Cerebellar cortex (tissue), 1 donor: ENCODE results near the gene INPP1.
"Not testable (repeated sequence)": the region's sequence is repeated elsewhere in the genome, so short reads cannot be mapped to it uniquely, and the experiment has no call there.

Source experiments
- DNase-seq: peaks from one replicate; pipeline ENCODE4 v3.0.0-alpha.2; 2015; ENCODE audit warnings: low spot score

The INPP1 gene

DNA sequence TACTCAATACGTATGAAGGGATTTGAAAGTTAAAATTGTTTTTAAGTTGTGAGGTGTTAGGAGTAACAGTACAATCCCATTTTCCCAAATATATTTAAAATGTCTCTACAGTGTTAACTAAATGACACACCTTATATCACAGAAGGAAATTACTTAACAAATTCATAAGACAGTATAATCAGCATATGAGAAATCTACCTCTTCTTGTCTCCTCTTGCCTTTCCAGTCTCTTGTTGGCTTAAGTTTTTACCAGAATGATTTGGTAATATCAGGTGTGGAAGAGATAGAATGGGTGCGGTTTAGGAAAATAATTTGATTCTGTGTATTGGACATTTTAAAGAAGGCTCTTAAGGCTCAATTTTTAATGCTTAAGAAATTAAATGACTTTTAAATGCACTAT lies 9.5 kb upstream of the INPP1 start:
- DNase-seq: no peak

DNA sequence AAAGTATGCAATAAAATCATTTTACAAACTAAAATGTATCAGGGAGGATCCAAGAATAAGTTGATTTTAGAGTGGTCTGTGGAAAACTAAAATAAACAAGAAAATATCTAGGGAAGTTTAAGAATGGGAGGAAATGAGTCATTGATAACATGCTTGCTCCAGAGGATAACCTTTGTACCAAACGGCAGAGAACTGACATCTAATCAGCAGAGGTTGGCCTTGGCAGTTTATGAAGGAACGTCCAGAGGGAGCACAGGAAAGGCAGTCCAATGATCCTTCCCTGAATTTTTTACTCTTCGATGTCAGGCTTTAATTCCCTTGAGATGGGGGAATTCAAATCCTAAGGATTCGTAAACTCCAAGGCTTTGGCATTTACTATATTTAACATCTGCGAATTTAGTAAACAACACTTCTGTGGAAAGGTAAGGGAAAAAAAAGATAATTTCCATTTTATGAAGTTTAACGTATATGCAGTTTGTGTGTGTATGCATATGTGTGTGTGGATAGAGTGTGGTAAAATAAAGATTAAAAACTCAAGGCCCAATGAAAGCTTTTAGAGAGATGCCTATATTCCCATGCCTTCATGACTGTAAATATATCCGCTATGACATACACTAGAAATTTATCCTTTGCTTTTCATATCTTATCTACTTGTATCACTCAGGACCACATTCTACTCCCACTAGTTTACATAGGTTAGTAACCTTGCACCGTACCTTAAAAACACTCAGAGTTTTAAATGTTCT lies 8.7 kb upstream of the INPP1 start:
- DNase-seq: no peak

DNA sequence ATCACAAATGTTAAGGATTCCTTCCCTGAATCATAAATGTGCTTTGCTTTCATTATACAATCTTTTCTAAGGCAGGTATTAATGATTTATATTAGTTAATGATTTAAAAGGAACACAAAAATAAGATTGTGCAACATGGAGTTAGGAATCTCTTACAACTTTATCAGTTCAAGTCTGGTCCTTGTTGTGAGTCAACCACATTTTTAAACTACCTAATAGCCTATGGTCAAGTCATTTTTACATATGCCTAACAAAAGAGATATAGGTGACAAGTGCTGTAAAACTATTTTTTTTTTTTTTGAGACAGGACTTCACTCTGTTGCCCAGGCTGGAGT lies 8.2 kb upstream of the INPP1 start:
- DNase-seq: no peak

DNA sequence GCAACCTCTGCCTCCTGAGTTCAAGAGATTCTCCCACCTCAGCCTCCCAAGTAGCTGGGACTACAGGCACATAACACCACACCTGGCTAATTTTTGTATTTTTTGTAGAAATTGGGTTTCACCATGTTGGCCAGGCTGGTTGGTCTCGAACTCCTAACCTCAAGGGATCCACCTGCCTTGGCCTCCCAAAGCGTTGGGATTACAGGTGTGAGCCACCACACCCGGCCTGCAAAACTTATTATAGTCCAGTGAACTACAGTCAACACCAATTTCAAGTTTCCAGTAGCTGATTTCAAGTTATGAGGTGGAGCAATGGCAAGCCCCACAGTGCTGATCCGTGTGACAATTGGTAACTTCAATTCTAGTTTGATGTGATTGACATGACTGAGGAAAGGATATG lies 7.8 kb upstream of the INPP1 start:
- not testable (repeated sequence) for DNase-seq

DNA sequence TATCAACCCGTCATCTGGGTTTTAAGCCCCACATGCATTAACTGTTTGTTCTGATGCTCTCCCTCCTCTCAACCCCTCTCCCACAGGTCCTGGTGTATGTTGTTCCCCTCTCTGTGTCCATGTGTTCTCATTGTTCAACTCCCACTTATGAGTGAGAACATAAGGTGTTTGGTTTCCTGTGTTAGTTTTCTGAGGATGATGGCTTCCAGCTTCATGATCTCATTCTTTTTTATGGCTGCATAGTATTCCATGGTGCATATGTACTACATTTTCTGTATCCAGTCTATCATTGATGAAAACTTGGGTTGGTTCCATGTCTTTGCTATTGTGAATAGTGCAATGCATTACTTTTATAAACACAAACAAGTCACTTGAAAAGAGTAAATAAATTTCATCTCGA lies 7.0 kb upstream of the INPP1 start:
- no peak for DNase-seq

DNA sequence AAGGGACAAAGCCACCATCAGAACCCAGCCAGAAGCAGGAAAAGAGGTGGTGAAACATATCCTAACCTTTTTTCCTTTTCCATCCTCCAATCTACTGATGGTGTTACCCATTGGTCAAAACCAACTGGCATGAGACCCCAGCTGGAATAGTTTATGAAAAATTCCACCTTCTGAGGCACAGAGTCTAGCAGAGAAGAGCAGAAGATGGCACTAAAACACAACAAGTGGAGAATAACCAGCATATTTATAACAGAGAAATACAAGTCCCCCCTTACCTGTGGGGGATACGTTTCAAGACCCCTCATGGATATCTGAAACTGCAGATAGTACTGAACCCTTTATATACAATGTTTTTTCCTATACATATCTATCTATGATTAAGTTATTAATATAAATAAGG lies 4.9 kb upstream of the INPP1 start:
- DNase-seq: no peak

DNA sequence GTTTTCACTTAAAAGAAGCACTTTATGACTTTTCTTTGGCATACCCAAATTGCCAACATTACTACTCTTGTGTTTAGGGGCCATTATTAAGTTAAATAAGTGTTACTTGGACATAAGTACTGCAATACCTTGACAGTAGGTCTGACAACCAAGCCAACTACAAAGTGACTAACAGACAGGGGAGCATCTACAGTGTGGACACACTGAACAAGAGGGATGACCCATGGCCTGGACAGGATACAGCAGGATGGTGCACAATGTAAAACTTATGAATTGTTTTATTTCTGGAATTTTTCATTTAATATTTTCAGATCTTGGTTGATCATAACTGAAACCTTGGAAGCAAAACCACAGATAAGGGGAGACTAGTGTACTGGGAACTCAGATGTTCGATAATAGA lies 4.0 kb upstream of the INPP1 start:
- no peak for DNase-seq

DNA sequence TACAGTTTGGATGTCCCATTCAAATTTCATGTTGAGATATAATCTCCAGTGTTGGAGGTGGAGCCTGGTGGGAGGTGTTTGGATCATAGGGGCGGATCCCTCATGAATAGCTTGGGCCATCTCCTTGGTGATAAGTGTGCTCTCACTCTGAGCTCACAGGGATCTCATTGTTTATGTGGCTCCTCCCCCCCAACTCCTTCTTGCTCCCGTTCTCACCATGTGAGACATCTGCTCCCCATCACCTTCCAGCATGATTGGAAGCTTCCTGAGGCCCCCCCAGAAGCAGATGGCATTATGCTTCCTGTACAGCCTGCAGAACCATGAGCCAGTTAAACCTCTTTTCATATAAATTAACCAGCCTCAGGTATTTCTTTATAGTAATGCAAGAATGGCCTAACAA lies 3.0 kb upstream of the INPP1 start:
- DNase-seq: no peak

DNA sequence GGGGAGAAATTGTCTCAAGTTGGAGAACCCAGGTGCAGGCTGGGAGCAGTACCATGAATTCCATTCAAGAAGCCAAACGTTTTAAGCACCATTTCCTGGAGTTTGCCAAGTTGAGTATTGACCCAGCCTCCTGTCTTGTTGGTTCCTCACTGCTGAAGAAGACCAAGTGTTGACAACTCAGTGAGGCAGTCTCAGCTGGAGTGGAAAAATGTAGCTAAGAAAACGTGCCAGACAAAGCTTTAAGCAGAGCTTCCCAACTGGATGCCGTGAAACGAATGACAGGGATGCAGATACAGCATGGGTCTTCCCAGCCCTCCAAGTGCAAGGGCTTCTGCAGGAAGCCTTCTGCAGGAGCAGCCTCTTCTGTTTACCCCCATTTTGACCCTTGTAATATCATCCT lies 778 bp upstream of the INPP1 start:
- DNase-seq: peak; percentile 29

DNA sequence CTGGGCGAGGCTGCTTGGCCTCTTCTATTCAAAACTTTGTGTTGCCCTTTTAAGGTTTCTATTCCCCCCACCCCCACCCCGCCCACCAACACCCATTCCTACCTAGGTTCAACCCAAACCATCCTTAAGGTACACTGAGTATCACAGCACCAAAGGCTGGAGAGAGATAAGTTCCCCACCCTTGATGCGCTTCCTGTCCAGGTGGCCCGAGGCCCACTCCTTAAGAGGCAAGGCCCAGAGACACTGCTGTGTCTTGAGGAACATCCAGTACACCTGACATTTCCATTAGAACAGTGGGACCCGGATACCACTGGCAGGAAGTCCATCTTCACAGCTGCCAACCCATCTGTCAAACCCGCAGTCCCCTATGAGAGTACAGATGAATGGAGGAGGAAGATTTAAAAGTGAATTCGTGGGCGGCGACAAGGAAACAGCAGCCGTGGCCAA lies 277 bp upstream of the INPP1 start:
- DNase-seq: peak; percentile 54

DNA sequence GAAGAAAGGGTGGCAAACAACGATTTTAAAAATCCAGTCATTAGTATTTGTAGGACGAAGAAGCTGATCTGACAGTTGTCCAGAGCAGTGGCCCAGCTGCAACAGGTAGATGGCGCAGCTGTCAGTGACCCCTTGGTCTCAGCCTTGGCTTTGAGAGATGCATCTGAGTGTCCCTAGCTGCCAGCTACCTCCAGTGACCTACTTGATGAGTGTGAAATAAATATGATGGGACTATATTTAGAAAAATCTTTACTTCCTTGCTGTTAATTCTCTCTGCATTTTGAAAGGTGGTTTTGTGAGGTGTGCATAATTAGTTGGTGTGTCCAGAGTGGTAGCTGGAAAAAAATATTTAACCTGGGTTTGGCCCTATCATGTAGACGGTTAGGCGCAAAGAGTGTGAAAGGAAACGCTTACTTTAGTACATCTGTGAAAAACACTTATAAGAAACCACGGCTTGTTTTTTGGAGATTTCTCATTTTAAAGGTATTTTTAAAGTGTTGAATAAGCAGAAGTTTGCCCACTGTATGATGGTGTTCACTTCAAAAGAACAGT lies 963 bp downstream of the INPP1 start:
- DNase-seq: peak; percentile 65

DNA sequence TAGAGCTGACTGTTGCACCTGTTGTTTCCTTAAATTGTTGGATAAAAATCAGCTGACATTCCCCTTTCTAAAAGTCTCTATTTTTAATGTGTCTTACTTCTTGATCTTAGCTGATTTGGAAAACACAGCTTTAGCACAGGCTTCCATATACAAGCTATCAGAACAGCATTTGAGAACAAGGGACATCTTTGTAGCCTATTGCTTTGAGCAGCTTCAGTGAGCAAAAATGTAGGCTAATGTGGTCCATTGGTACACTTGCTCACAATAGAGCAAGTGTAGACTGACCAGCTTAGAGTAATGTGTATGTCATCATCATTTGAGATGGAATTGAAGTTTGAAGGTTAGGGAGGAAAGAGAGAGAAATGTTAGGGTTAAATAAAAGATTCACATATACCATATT lies 7.0 kb downstream of the INPP1 start:
- no peak for DNase-seq

DNA sequence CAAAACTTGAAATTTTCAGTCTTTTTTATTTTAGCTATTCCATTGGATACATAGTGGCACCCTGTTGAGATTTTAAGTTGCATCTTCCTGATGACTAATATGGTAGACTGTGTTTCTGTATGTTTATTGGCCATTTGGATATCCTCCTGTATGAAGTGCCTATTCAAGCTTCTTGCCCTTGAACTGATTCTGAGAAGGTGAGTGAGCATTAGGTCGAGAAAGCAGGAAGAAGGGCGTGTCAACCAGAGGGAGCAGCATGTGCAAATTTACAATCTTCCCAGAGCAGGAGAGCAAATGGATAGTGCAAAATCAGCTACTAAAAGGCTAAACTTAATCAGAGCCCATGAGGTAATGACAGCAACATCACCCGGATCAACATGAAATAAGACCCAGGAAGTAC lies 8.6 kb downstream of the INPP1 start:
- no peak for DNase-seq

DNA sequence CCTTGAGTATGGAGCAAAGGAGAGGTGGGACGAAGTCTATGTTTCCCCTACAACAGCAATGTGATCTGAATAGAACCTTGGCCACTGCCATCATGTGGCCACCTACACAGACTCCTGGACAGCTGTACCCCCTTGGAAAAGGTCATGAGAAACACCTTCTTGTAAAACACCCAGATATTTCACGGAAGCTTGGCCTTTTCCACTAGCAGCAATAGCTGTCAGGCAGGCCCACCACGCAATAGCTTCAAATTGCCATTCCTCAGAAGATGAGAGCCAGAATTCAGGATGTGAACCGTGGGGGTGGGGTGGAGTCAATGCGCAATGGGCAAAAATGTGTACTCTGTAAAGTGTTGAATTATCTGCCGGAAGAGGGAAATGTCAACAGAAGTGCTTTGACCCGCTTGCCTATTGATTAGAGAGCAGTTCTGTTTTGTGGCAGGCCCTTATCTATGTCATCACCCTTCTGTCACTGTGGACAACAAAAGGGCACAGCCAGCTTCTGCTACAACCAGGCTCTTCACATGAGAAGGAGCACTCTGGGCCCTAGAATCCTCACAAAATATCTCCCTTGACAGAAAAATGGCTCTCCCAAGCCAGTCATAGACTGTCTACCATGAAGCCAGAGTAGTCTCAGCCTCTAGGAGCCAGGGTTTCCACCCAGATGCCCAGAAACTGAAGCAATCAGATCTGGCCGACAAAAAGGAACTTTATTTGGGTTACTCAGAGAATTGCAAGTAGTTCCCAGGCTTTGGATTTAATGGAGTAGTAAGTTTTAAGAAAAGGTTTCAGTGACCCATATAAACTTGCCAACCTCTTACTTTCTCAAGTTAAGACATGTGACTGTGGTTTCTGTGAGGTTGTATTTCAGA lies 9.5 kb downstream of the INPP1 start:
- no peak for DNase-seq

DNA sequence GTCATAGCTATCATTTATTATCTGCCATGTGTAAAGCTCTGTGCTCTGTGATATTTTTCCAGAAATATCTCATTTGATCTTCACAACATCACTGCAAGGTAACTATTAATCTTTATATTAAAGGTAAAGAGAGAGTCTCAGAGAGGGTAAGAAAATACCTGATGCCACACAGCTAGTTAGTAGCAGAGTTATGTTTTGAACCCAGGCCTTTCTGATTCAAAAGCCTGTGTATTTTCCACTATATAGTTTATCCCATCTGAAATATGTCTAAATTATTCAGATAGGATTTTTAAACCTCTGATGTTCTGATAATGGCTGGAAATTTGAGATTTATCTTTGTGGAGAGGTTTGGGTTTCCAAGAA lies 10.1 kb downstream of the INPP1 start:
- DNase-seq: no peak

DNA sequence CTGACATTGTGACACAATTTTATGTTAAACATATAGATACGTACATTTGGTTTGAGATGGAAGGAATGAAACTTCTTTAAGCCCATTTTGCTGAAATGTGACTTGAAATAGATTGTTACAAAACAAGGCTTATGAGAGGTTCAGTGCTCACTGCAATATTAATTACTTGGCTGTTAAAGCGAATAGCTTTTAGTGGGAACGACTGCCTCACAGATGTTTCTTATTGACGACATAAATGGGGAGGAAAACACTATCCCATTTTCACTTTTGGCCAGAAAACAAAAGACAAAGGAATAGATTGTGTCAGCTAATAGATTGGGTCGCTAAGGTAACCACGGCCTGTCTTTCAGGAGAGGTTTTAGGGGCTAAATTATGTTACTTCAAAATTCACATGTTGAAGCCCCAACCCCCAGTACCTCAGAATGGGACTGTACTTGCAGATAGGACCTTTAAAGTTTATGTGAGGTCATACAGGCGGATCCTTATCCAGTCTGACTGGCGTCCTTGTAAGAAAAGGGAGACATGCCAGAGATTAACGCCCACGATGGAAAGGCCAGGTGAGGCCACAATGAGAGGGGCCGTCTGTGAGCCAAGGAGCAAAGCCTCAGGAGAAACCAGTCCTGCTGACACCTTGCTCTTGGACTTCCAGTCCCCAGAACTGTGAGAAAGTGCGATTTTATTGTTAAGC lies 10.8 kb downstream of the INPP1 start:
- DNase-seq: no peak

DNA sequence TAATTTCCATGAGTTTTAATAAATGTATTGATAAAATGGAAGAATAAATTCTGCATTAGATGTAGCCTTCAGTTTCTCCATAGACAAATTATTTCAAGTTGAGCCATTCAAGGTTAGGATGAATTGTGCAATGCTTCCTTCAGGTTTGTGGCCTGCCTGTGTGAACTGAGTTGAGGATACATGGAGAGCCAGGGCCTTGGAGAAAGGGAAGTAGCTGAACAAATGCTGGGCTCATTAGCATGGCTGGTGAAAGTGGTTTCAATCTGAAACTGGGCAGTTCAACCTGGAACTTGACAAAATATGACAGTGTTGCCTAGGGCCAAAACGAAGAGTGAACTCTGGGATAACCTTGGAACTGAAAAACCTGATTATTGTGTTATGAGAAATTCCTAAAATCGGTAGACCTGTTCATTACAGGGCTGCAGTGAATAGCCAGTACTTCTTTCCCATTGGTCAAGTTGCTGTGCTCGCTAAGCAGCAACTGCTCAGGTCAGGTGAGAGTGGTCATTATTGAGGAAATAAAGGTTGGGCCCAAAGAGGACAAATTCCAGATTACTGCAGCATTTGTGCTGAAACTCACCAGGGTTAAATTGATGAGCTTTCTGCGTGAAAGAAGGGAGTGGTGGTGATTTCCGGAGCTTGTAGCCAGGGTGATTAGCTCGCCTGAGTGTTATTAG lies 12.7 kb downstream of the INPP1 start:
- DNase-seq: no peak

DNA sequence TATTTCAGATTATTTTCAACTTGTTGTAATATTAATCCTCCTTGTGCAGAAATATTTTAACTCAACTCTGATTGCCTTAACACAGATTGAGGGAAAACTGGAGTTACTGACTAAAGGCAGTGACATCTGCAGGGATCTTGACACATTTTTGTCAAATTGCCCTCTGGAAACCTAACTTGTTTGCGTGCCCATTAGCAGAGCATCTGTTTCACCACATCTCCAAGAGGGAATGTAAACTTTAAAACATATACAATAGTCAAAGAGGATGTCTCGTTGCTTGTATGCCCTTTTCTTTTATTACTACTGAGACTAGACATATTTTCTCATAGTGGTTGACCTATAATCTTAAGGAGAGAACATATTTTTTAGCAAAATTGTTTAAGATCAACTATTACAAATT lies 14.2 kb downstream of the INPP1 start:
- no peak for DNase-seq

DNA sequence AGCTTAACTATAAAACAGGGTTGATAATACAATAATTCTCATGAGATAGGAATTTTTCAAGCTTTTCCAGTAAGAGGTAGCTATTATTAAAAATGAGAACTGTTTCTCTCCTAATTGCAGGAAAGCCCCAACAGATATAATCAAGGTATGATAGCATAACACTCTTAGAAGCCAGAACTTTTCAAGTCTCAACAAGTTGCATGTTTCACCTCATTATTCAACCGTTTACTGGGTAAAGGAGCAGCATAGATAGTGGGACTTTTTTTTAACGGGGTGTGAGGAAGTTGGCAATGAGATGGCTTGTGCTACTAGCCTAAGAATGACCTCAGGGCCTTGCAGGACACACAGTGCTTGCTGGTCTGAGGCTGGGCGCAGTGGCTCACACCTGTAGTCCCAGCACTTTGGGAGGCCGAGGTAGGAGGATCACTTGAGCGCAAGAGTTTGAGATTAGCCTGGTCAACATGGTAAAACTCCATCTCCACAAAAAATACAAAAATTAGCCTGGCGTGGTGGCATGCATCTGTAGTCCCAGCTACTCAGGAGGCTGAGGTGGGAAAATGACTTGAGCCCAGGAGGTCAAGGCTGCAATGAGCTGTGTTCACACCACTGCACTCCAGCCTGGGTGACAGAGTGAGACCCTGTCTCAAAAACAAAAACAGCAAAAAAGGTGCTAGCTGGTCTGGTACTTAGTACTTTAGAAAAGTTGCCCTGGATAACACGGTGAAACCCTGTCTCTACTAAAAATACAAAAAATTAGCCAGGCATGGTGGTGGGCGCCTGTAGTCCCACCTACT lies 15.5 kb downstream of the INPP1 start:
- not testable (repeated sequence) for DNase-seq

DNA sequence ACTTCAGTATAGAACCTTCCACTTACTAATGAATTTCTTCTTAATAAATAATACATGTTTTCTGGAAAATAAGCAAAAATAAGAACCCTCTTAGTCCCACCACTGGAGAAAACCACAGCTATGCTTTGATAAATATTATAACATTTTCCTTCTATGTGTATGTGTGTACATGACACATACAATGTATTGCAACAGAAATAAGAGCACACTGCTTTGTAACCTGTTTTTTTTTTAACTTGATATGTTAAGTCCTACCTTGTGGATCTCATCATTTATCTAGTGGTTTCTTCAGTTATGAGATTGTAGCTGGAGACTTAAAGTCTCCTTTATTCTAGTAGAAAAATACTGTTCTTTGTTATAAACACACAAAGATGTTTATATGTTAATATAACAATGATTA lies 17.2 kb downstream of the INPP1 start:
- no peak for DNase-seq

DNA sequence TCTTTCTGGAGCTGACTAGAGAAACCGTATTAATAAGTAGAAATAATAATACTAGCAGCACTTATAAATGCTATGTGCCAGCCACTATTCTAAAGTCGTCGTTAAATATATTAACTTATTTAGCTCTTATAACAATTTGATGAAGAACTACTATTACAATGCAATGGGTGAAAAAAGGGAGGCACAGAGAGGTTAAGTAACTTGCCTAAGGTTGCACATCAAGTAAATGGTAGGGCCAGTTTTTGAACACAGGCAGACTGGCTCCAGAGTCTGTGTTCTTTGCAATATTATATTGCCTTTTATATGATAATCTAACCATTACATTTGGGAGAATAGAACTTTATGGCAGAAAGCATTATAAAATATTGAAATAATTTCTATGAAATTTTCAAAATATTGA lies 17.6 kb downstream of the INPP1 start:
- no peak for DNase-seq
